GM23338 (cell line): ENCODE results near the gene CYP4F22.

ENCODE experiments used
- ETS1 ChIP-seq: IDR thresholded peaks from 2 replicates; pipeline ENCODE4 v1.6.1; 2016; ENCODE audit warnings: antibody characterized with exemption
- EZH2 ChIP-seq: fragments of 200-600 bp; sonication (generic); IDR thresholded peaks from one replicate; pipeline ENCODE4 v1.8.0; 2017; ENCODE audit warnings: antibody characterized with exemption, mild to moderate bottlenecking, low read depth; ENCODE audit not compliant: unreplicated experiment
- EZH2phosphoT487 ChIP-seq: fragments of 200-600 bp; sonication (generic); IDR thresholded peaks from one replicate; pipeline ENCODE4 v1.8.1; 2018; ENCODE audit warnings: antibody characterized with exemption; ENCODE audit not compliant: unreplicated experiment
- JUNB ChIP-seq: IDR thresholded peaks from one replicate; pipeline ENCODE4 v1.6.1; 2016; ENCODE audit warnings: antibody characterized with exemption; ENCODE audit not compliant: unreplicated experiment
- POLR2AphosphoS5 ChIP-seq: IDR thresholded peaks from 2 replicates; pipeline ENCODE4 v1.6.1; 2016; ENCODE audit warnings: antibody characterized with exemption, low read depth
- REST ChIP-seq: IDR thresholded peaks from one replicate; pipeline ENCODE4 v1.6.1; 2018; ENCODE audit warnings: antibody characterized with exemption; ENCODE audit not compliant: unreplicated experiment
- ZNF331 ChIP-seq: fragments of 250-450 bp; sonication (Bioruptor Pico); IDR thresholded peaks from 2 replicates; pipeline ENCODE4 v1.5.0; 2020; ENCODE audit warnings: low read depth, mild to moderate bottlenecking, moderate library complexity
- TF ChIP-seq, protein P1 (sequence below), 2 experiments: fragments of 200-600 bp in 1 of 2; sonication (generic) in 1 of 2; conservative IDR thresholded peaks; 2 replicates each; pipeline versions ENCODE4 v1.5.1 to v1.6.1; 2016 to 2017; ENCODE audit warnings: antibody characterized with exemption in 2 of 2, low read depth in 2 of 2, mild to moderate bottlenecking in 2 of 2, moderate library complexity in 1 of 2

- TF ChIP-seq EZH2phosphoT487 (no peak), JUNB (no peak), ZNF331 (CRISPR knock-in tag) (no peak), POLR2AphosphoS5 (no peak), REST (no peak), ETS1 (no peak), EZH2 (no peak)
- TF ChIP-seq, protein P1, sequence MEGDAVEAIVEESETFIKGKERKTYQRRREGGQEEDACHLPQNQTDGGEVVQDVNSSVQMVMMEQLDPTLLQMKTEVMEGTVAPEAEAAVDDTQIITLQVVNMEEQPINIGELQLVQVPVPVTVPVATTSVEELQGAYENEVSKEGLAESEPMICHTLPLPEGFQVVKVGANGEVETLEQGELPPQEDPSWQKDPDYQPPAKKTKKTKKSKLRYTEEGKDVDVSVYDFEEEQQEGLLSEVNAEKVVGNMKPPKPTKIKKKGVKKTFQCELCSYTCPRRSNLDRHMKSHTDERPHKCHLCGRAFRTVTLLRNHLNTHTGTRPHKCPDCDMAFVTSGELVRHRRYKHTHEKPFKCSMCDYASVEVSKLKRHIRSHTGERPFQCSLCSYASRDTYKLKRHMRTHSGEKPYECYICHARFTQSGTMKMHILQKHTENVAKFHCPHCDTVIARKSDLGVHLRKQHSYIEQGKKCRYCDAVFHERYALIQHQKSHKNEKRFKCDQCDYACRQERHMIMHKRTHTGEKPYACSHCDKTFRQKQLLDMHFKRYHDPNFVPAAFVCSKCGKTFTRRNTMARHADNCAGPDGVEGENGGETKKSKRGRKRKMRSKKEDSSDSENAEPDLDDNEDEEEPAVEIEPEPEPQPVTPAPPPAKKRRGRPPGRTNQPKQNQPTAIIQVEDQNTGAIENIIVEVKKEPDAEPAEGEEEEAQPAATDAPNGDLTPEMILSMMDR (conservative IDR thresholded peaks at IDR 0.05; ENCODE audit: low read depth in 2 of 2): no peak
Measured at GRCh38 chr19:15588265-15588664, 79.9 kb downstream of the CYP4F22 start.
